ENCODE measurements around the gene PSAPL1.

PSAPL1 gene, protein sequence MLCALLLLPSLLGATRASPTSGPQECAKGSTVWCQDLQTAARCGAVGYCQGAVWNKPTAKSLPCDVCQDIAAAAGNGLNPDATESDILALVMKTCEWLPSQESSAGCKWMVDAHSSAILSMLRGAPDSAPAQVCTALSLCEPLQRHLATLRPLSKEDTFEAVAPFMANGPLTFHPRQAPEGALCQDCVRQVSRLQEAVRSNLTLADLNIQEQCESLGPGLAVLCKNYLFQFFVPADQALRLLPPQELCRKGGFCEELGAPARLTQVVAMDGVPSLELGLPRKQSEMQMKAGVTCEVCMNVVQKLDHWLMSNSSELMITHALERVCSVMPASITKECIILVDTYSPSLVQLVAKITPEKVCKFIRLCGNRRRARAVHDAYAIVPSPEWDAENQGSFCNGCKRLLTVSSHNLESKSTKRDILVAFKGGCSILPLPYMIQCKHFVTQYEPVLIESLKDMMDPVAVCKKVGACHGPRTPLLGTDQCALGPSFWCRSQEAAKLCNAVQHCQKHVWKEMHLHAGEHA

DNA sequence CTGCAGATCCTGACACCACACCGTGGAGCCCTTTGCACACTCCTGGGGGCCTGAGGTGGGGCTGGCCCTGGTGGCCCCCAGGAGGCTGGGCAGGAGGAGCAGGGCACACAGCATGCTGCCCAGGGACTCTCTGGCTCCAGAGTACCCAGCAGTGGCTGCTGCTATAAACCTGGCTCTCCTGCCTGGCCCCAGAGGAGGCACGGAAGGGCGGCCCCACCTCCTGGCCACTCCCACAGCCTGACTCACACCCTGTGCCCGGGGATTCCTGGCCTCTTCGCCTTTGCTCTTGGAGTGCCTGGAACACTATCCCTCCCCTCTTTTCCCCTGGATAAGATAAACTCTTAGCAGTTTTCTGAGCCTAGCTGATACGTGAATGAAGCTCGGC, at the start of gene PSAPL1:
TSS of gene PSAPL1 (minus strand) at position 165 of the 385 bp plus-strand sequence. CDS start at position 114, 51 bp downstream.
- FAIRE-seq, result no peak

DNA sequence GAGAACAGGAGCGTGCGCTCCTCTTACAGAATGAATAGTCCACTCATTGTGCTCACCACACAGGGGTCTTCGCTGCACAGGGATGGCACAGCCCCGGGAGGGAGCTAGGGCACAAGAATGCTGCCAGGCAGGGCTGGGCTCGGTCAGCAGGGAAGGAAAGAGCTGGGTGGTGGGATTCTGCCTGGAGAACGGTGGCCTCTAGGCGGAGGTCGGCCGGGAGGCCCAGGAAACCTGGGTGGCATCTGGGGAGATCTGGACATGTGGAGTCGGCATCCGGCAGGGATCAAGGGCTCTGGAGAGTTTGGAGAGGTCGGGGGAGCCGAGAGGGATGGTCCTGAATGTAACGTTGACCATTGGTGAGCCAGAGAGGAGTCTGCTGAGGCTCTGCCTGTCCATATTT, 46.5 kb upstream of the PSAPL1 start:
- no peak for FAIRE-seq

DNA sequence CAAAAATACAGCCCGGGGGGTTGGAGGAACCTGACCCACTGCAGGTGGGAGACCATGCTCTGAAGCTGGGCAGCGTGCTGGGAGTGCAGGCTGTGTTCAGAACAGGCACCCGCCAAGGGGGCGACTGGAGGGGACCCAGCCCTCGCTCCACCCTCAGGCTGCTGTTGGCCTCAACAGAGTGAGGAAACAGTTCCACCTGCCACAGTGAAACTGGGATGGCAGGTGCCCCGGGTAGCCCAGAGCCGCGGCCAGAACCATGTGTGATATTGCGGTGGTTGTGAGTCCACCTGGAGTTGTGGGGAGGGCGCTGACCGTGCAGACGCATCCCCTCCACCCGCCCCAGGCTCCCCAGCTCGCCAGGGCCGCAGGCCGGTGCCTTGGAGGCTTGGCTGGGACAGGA, 45.7 kb upstream of the PSAPL1 start:
- no peak for FAIRE-seq

GRCh38 chr4:7478665-7479064, 43.9 kb upstream of the PSAPL1 start:
- no peak for FAIRE-seq

DNA sequence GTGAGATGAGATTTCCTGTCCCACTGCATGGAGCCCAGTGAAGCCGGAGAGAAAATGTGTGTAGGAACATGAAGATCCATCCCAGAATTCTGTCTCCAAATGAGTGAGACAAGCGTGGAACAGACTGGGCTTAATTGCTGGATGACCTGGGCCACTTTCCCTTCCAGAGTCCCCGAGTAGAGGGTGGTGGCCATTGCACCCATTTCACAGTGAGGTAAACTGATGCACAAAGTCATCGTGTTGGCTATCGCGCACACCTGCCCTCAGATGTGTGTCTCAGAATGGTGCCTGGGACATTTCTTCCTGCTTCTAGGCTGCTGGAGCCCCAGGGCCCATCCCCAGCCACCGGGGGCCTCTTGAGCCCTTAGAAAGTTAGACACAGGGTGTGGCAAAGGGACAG, 43.0 kb upstream of the PSAPL1 start:
- no peak for FAIRE-seq

- FAIRE-seq, result no peak
Measured at GRCh38 chr4:7476820-7477219, 42.1 kb upstream of the PSAPL1 start.

DNA sequence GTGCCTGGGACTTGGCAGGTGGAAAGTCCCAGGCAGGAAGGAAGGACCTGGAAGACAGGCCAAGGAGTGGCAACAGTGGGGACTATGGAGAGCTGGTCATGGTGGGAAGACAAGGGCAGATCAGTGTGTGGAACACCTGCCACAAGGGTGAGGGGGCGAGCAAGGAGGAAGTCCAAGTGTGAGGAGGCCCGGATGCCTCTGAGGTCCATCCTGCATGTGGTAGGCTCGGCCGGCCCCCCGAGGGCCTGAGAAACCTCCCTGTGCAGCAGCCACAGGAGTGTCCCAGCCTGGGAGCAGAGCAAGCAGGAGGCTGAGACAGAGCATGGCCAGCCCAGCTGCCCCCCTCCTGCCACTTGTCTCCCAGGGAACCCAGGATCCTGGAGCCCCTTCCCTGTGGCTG, 40.5 kb upstream of the PSAPL1 start:
- no peak for FAIRE-seq

DNA sequence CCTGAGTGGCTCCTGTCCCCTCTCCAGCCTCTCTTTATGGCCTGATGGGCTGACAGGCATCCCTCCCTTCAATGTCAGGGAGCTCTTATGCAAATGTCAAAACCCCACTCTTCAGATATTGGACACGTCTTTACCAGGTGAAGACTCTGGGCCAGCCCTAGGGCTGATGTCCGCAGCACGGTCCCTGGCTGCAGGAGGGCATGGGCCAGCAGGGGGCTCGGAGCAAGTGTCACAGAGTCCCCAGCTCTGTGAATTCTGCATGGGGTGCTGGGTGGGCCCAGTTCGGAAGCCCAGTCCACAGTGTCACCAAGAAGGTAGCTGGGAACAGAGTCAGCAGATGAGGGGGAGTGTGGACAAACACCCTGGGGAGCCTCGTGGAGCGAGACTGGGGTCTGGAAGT, 39.6 kb upstream of the PSAPL1 start:
- FAIRE-seq, result no peak

DNA sequence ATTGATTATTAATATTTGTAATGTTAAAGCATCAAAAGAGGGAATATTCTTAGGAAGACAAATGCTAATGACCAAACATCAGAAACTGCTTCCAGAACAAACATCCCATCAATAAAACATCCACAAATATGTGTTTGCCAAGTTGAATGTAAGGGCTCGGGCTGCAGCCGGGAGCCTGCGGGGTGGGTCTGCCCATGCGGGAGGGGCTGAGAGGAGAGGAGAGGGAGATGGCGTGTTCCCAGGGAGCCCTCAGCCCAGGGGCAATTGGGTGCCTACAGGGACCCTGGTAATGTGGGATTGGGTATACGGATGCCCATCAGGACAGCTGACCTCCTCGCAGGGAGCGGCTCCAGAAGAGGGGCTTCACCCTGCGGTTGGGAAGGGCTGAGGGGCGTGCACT, 38.4 kb upstream of the PSAPL1 start:
- no peak for FAIRE-seq

DNA sequence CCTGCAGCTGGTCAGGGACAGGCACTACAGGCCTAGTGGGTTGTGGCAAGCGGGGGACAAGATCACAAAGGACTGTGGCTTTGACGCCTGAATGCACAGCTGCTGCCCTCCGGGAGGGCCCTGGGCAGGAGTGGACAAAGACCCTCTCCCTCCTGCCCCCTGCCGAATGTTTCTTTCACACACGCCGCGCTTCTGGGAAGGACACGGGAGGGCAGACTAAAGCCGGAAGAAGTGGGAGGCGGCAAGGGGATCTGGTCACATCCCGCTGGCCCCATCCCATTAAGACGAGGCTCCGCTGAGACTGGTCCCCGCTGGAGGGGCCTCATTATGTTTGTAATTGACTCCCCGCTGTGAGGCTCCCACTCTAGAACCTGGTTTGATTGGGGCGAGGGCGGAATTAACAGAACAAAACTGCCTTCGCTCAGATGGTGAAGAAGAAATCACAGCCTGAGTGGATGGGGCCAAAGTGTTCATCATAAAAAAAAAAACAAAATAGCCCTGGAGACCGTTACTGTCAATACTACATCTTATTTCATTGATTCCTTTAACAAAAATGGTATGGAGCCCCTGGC, 37.8 kb upstream of the PSAPL1 start:
- no peak for FAIRE-seq

- FAIRE-seq, result no peak
Measured at GRCh38 chr4:7470522-7471128, 35.9 kb upstream of the PSAPL1 start.

DNA sequence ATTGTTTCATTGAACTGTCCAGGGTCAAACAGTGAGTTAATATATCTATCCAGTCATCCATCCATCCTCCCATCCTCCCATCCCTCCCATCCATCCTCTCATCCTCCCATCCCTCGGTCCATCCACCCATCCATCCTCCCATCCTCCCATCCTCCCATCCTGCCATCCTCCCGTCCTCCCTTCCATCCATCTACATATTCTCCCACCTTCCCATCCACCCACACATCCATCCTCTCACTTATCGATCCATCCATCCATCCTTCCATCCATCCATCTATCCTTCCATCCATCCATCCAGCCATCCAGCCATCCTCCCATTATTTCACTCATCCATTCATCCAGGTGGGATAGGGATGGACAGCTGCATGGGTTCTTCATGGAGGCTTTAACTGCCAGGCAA, 35.4 kb upstream of the PSAPL1 start:
- no peak for FAIRE-seq

GRCh38 chr4:7469023-7469422, 34.3 kb upstream of the PSAPL1 start:
- FAIRE-seq, result no peak

DNA sequence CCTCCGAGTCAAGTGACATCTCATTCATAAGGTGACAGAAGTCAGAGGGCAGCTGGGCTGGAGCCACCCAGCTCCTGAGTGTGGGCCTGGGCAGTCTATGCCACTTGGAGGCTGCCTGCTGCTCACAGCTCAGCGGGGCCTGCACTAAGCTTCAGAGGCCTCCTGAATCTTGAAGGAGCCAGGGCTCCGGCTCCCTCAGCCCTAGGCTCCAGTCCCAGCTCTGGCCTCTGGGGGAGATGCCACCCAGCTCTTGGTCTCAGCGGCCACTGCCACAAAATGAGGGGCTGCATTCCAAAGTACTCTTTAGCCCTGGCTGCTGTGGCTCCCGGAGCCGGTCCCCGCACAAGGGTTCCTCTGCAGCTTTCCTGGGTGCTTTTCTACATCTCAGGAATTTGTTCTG, 32.7 kb upstream of the PSAPL1 start:
- no peak for FAIRE-seq

- no peak for FAIRE-seq
Measured at GRCh38 chr4:7466904-7467303, 32.2 kb upstream of the PSAPL1 start.

- no peak for FAIRE-seq
Measured at GRCh38 chr4:7466215-7466614, 31.5 kb upstream of the PSAPL1 start.

- no peak for FAIRE-seq
Measured at GRCh38 chr4:7465017-7465416, 30.3 kb upstream of the PSAPL1 start.

- no peak for FAIRE-seq
Measured at GRCh38 chr4:7464259-7464655, 29.5 kb upstream of the PSAPL1 start.

GRCh38 chr4:7463566-7464258, 29.0 kb upstream of the PSAPL1 start:
- no peak for FAIRE-seq

- no peak for FAIRE-seq
Measured at GRCh38 chr4:7462509-7462971, 27.8 kb upstream of the PSAPL1 start.

DNA sequence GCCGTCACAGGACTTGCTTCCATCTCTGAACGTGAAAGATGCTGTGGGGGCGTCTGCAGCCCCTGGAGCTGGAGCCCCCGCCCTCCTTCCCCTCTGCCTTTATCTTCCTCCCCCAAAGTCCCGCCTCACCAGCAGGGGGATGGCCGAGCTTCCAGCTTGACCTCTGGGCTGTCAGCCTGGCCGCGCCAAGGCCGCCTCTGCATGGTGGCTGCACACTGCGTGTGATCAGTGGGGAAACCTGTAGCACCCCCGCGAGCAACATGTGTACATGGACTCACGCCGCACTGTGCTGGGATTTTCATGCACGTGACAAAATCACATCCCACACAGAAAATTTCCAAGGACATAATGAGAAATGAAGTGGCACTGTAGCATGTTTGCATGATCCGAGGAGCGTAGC, 26.5 kb upstream of the PSAPL1 start:
- no peak for FAIRE-seq

DNA sequence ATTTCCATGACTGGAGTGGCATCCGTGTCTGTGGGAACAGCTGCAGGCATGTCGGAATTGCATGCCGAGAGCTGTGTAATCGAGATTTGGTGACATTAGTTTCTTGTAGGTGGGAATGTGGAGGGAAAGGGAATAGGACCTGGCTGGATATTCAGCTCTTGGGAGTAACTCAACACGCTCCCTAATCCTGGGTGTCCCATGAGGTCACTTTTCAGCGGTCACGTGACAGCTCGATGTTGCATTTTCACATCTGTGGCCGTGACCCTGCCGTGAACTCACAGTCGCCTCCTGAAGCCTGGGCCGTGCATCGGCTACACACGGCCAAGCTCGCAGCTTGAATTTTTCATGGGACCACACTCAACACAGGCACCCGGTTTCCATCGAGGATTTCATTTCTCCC, 25.8 kb upstream of the PSAPL1 start:
- no peak for FAIRE-seq

- no peak for FAIRE-seq
Measured at GRCh38 chr4:7459471-7459870, 24.7 kb upstream of the PSAPL1 start.

Data from G401.6 (cell line).